GM18507 (cell line): Measurements from ENCODE around the gene LECT2.

Experiments
- DNase-seq: peaks from one replicate; pipeline ENCODE4 v3.0.0; 2011; ENCODE audit warnings: low read depth; ENCODE audit not compliant: insufficient read length; ENCODE audit errors: extremely low spot score
- FAIRE-seq: peaks from 2 replicates; lab custom pipeline; 2011; peaks lifted over from hg19 to GRCh38; lab: Jason Lieb, UNC

Gene LECT2

GRCh38 chr5:135954899-135955298 lies at the start of gene LECT2:
Gene LECT2 (minus strand): TSS chr5:135954983. CDS start chr5:135954833, 150 bp downstream.
- FAIRE-seq (no peak), DNase-seq (no peak)

GRCh38 chr5:136004436-136004835 lies 49.7 kb upstream of the LECT2 start:
- FAIRE-seq (no peak), DNase-seq (no peak)

GRCh38 chr5:136001466-136001981 lies 46.7 kb upstream of the LECT2 start:
- DNase-seq, result no peak
- no peak for FAIRE-seq

DNA sequence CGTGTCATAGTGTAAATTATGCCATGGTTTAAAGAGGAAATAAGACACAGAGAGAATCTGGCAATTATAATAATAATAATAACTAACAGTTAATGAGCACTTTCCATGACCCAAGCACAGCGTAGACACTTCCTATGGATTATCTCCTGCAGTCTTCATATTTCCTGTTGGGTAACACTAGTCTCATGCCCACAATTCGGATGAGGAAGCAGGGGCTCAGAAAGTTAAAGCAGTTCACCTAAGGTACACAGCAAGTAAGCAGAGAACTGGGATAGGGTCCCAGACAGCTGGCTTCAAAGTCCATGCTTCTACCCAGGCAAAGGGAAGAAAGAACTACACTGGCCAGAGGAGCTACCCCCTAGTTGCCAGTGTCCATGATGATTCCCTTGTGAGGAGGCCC lies 46.1 kb upstream of the LECT2 start:
- DNase-seq (no peak), FAIRE-seq (no peak)

DNA sequence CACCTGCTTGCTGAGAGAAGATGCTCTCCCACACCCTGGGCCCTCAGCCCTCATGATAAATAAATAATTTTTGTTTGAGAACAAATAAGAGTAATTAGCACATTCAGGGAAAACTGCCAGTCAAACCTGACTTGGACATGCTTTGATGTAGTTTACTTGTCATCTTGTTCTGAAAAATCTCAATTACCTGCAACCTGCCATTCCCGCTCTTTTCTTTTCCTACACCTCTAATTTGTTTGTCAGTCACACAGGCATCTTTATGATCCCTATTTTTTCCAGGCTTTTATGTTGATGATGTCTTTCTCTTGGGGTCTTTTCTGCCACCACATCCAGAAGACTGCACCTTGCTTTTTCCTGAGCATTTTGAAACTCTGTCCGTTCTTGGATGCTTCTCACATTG lies 45.4 kb upstream of the LECT2 start:
- FAIRE-seq (no peak), DNase-seq (no peak)

- DNase-seq, result no peak
- FAIRE-seq, result no peak
Measured at GRCh38 chr5:135999406-136000139, 44.8 kb upstream of the LECT2 start.

- FAIRE-seq (no peak), DNase-seq (no peak)
Measured at GRCh38 chr5:135998889-135999288, 44.1 kb upstream of the LECT2 start.

GRCh38 chr5:135997673-135998335 lies 43.0 kb upstream of the LECT2 start:
- FAIRE-seq (no peak), DNase-seq (no peak)

GRCh38 chr5:135996611-135997010 lies 41.8 kb upstream of the LECT2 start:
- no peak for DNase-seq
- no peak for FAIRE-seq

DNA sequence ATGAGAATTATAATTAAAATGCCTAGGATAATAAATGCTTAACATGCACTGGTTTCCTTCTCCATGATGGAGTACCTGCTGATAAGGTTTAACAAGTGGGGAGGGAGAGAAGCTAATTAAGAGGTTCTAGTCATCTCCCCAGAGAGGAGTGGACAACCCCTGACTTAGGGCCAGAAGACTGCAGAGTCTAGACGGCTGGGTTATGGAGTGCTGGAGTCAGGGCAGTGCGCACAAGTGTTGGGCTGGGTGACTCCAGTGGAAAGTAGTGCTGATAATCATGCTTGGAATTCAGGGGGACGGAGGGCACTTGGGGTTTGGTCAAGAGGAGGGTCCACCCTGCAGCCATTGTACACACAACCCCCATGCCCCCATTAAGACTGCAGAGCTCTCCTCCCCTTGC lies 41.2 kb upstream of the LECT2 start:
- no peak for DNase-seq
- no peak for FAIRE-seq

GRCh38 chr5:135993880-135994636 lies 39.3 kb upstream of the LECT2 start:
- no peak for DNase-seq
- no peak for FAIRE-seq

DNA sequence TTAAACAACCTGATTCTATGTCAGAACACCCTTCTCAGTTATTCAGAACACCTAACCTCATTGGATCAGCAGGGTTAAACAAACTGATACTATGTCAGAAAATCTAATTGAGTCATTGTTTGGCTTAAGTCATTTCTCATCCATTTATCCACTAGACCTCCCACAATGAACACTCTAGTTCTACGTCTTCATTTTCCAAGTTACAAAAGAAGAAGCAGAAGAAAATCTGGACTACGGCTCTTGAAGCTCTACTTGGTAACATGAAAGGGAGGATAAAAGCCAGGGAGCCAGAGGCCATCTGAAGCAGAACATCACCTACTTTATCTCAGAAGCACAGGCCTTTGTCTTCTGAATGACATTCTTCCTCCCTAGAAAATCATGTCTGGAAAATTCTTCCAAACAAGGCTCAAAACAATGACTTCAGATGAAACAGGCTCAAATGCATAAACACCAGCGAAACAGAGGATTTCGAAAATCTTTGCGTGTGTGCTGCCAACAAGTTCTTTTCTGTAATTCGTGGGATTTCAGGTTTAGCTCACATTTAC lies 38.6 kb upstream of the LECT2 start:
- DNase-seq, result no peak
- no peak for FAIRE-seq

- DNase-seq (no peak), FAIRE-seq (no peak)
Measured at GRCh38 chr5:135991429-135991828, 36.6 kb upstream of the LECT2 start.

DNA sequence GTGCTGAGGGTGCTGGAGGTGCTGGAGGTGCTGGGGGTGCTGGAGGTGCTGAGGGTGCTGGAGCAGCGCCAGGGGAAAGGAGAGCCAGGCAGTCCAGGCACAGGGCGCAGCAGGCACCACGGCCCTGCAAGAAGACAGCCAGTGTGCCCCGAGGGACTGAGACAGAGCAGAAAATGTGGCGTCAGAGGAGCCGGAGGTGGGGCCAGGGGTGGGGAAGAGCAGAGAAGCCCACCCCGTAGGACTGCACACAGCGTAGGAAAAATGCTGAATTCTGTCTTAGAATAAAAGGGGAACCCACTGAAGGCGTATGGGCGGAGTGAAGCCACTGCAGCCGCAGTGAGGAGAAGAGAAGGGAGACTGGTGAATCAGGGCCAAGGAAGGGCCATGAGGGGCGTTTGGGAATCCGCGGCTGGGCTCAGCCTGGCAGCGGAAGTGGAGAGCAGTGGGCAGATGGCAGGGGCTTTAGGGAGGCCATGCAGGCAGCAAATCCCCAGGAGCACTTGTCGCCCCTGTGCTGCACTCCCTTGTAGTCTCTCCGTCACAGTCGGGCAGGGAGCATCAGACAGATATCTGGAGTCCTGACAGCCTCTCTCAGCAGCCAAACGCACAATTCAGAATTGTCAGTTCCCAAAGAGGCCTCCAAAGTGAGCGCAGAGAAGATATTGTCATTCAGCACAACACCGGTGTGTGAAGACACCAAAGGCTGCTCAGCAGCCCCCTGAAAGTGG lies 35.9 kb upstream of the LECT2 start:
- FAIRE-seq (no peak), DNase-seq (no peak)

GRCh38 chr5:135989686-135990085 lies 34.9 kb upstream of the LECT2 start:
- DNase-seq, result no peak
- no peak for FAIRE-seq

GRCh38 chr5:135988546-135988945 lies 33.8 kb upstream of the LECT2 start:
- no peak for FAIRE-seq
- DNase-seq, result no peak

- DNase-seq (no peak), FAIRE-seq (no peak)
Measured at GRCh38 chr5:135986891-135987401, 32.2 kb upstream of the LECT2 start.

DNA sequence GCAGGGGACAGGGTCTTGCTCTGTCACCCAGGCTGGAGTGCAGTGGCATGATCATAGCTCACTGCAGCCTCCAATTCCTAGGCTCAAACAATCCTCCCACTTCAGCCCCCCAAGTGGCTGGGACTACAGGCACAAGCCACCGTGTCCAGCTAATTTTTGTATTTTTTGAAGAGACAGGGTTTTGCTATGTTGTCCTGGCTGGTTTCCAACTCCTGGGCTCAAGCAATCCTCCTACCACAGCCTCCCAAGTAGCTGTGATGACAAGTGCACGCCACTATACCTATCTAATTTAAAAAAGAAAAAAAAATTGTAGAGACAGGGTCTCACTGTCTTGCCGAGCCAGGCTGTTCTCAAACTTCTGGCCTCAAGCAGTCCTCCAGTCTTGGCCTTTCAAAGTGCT lies 31.6 kb upstream of the LECT2 start:
- DNase-seq (no peak), FAIRE-seq (no peak)

DNA sequence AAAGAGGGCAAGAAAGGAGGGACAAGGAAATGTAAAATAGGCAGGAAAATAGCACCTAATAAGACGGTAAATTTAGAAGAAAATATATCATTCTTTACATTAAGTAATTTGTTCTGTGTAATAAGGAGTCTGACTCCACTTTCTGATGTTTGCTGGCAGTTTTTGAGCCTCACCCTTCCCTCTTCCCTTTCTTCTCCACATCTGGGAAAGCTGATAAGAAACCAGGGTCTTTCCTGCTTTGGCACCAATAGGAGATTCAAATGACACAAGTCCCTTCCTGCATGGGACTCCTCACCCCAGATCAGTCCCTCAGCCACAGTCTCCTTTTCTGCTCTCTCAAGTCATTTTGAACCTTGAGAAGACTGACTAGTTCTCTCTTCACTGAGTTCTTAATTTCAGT lies 31.2 kb upstream of the LECT2 start:
- FAIRE-seq (no peak), DNase-seq (no peak)
